GM06990 (cell line): ENCODE results near the gene TSEN15.

Experiments used
- DNase-seq: peaks from one replicate; pipeline ENCODE4 v3.0.0-alpha.2; 2011; ENCODE audit not compliant: insufficient read length; ENCODE audit errors: extremely low read depth
- H3K27me3 ChIP-seq: replicated peaks from 2 replicates; pipeline ENCODE4 v1.6.0; 2011; ENCODE audit warnings: low read length; ENCODE audit not compliant: control insufficient read depth, insufficient read depth
- H3K36me3 ChIP-seq: 2 replicates; pipeline ENCODE4 v1.5.1; 2011; ENCODE audit warnings: low read length; ENCODE audit not compliant: control insufficient read depth, insufficient read depth
- H3K4me3 ChIP-seq: replicated peaks from 2 replicates; pipeline ENCODE4 v1.5.1; 2011; ENCODE audit warnings: low read depth, mild to moderate bottlenecking, control low read depth, low read length
- CTCF ChIP-seq: IDR thresholded peaks from 2 replicates; pipeline ENCODE4 v1.5.1; 2011; ENCODE audit warnings: low read length, control low read depth, mild to moderate bottlenecking, inconsistent platforms; ENCODE audit not compliant: insufficient read depth, poor library complexity, severe bottlenecking

Gene TSEN15

DNA sequence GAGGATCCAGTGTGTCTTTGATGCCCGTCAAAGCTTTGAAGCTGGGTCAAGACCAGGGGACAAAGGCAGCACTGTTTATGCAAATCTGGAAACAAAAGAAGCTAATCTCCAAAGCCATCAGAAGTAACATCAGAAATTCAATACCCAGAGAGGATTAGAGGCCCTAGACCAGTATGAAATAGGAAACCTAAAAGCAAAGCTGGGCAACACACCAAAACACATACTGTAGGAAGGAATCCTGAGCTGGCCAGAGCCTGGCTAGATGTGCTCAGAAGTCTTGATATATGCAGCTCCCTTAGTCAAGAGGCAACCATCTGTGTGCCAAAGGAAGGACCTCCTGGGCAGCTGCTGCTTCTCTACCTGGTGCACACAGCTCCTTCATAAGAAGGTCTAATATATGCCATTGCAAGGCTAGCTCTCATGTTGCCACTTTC, 26.3 kb upstream of the TSEN15 start:
- Histone ChIP-seq H3K4me3 (no peak overlapping the region), H3K36me3 (no peaks in the 10 kb centered on the region), H3K27me3 (peaks cover 3% of the 10 kb centered on the region; the same call in 1 of the 2 replicates)
- DNase-seq, result no peak
- TF ChIP-seq CTCF, result no peak

DNA sequence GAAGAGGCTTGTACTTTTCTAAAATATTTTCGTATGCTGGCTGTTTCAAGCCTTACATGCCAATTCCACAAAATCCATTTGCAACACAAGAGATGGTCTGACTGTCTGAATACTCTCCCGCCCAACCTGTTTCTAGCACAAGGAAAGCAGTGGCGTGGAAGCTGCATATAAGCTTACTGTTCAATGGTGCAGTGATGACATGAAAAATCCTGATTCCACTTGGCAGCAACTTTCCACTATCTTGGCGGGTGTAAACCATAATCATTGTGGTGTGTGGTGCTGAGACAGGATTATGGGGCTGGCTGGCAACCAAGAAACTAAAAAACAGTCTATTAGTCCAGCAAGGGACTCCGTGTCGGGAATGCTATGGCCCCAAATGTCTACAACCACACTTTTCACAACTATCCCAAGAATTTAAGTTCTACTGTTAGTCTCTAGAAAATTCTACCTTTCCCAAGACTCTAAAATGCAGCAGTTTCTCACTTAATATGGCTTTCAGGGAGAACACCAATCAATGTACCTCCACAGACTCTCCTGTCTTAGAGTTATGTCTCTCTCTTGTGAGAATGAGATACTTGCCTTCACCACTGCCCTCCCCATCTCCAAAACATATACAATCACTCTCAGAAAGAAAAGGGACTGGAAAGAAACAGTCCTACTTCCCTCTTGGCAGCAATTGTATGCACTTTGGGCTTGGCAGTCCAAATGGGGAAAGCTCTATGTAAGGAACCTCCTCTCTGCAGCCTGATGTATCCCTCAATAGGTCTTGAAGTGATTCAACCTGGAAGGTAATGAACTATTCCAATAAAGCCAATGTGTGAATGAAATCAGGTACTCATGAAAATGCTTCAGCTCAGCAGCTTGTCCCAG, 23.5 kb upstream of the TSEN15 start:
- Histone ChIP-seq H3K36me3 (no peaks in the 10 kb centered on the region), H3K4me3 (no peak overlapping the region), H3K27me3 (peaks cover 3% of the 10 kb centered on the region; the same call in 1 of the 2 replicates)
- no peak for DNase-seq
- TF ChIP-seq CTCF, result no peak

GRCh38 chr1:184028854-184029623, 22.5 kb upstream of the TSEN15 start:
- Histone ChIP-seq H3K27me3 (peaks cover 3% of the 10 kb centered on the region), H3K4me3 (no peak overlapping the region), H3K36me3 (no peaks in the 10 kb centered on the region)
- DNase-seq, result no peak
- no peak for TF ChIP-seq CTCF

GRCh38 chr1:184030433-184031091, 21.0 kb upstream of the TSEN15 start:
- no peak for DNase-seq
- TF ChIP-seq CTCF, result no peak
- peaks cover 2% of the 10 kb centered on the region for H3K27me3 ChIP-seq
- H3K4me3 ChIP-seq, result no peak overlapping the region
- H3K36me3 ChIP-seq, result no peaks in the 10 kb centered on the region

GRCh38 chr1:184031092-184031408, 20.5 kb upstream of the TSEN15 start:
- Histone ChIP-seq H3K27me3 (peaks cover 1% of the 10 kb centered on the region; the same call in 1 of the 2 replicates), H3K36me3 (no peaks in the 10 kb centered on the region), H3K4me3 (no peak overlapping the region)
- DNase-seq, result no peak
- TF ChIP-seq CTCF, result no peak
